Mucosa of descending colon (tissue), 3 donors: ENCODE measurements around the gene FAM234A. TPM values are rescaled to one million over a fixed set of nuclear protein-coding genes. Genes with fewer than 3 reads are reported as not detected.

Source experiments
- ATAC-seq: fragments of 200-7000 bp; cut with Tn5 transposase; one replicate; pipeline ENCODE4 v1.9.1; 2020; ENCODE audit warnings: mild to moderate bottlenecking, moderate library complexity
- DNase-seq, 3 donors: peaks; one replicate each; pipeline ENCODE4 v3.0.0-alpha.2; 2020
- H3K36me3 ChIP-seq: fragments of 200-600 bp; one replicate; pipeline ENCODE4 v1.8.0; 2021; ENCODE audit warnings: low read depth, mild to moderate bottlenecking
- H3K4me1 ChIP-seq: fragments of 200-600 bp; one replicate; pipeline ENCODE4 v1.8.0; 2021; ENCODE audit warnings: low read depth, mild to moderate bottlenecking
- H3K4me3 ChIP-seq: fragments of 200-600 bp; one replicate; pipeline ENCODE4 v1.8.0; 2021; ENCODE audit warnings: mild to moderate bottlenecking
- H3K9me3 ChIP-seq: fragments of 200-600 bp; one replicate; pipeline ENCODE4 v1.8.0; 2021; ENCODE audit warnings: mild to moderate bottlenecking
- CTCF ChIP-seq: fragments of 200-600 bp; IDR thresholded peaks from one replicate; pipeline ENCODE4 v1.8.0; 2022; ENCODE audit warnings: antibody characterized with exemption, mild to moderate bottlenecking
- intact Hi-C, 2 donors: fragments of 100-400 bp; cut with DNase I in 1 of 2; cut with micrococcal nuclease in 1 of 2; formaldehyde crosslinking; loops; one replicate each; pipeline versions ENCODE4 v1.11.0 to v1.11.1; 2022; cut with DNase I, micrococcal nuclease
- total RNA-seq, 3 donors: library from RNA; stranded (reverse); fragmentation: NEBNext Ultra II Directional in 2 of 3; extraction: Animal tissue kit (Norgen Biotek cat#: 25700) in 2 of 3; gene quantifications; one replicate each; pipeline versions ENCODE4 v1.2.1 to v1.2.4, GENCODE V29; 2021 to 2023
- donor health status: DM: no; HTN: no; CAD: no; lungs with moderate emphysema.
- donor health status: DM: no; HTN: no; CAD: no.
- donor health status: DM: no; HTN: yes; CAD: no.

Gene FAM234A
- total RNA-seq, 3 donors from 2014 or later: 87.1 to 129 (median 99.1) TPM

DNA sequence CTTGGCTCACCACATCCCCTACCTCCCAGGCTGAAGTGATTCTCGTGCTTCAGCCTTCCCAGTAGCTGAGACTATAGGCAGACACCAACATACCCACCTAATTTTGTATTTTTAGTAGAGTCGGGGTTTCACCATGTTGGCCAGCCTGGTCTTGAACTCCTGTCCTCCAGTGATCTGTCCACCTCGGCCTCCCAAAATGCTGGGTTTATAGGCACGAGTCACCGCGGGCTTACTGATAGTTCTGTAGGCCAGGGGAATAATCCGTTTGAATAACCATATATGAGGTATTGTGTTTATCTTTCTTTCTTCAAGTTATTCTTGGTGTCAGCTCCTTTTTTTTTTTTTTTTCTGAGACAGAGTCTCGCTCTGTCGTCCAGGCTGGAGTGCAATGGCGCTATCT, 7.7 kb downstream of the FAM234A start:
- Histone ChIP-seq H3K36me3 (no peaks in the 10 kb centered on the region), H3K9me3 (no peaks in the 10 kb centered on the region), H3K4me1 (no peaks in the 10 kb centered on the region), H3K4me3 (no peak overlapping the region)
- intact Hi-C loops: no loop called here
- ATAC-seq (no peak), DNase-seq (peak in 1 of 3 donors; percentile 13)
- TF ChIP-seq CTCF: no peak

DNA sequence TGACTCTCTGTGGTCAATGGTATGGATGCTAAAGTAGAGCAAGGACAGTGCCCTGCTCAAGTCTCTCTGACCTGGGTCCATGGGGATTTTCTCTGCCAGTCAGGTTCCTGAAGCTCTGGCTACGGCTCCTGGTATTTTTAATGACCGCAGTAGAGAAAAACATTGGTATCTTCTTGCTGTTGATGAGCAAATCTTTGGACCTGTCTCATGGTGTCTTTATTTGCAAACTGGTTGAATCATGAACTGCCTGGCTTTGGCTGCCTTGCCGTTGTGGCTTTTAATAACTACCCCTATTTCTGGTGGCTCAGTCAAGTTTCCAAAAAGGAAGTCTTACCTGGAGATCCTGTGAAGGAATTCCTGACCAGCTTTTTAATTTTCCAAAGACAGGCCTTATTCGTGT, 8.7 kb downstream of the FAM234A start:
- no peak for ATAC-seq
- H3K36me3 ChIP-seq: no peaks in the 10 kb centered on the region
- no peak for DNase-seq
- no peaks in the 10 kb centered on the region for H3K4me1 ChIP-seq
- H3K9me3 ChIP-seq: no peaks in the 10 kb centered on the region
- TF ChIP-seq CTCF: no peak
- intact Hi-C loops: no loop called here
- H3K4me3 ChIP-seq: no peak overlapping the region

- no peak for ATAC-seq
- H3K4me3 ChIP-seq: no peak overlapping the region
- no peaks in the 10 kb centered on the region for H3K9me3 ChIP-seq
- H3K4me1 ChIP-seq: peaks cover 2% of the 10 kb centered on the region
- intact Hi-C loops: no loop called here
- DNase-seq: peak in 1 of 3 donors; percentile 26
- no peak for TF ChIP-seq CTCF
- H3K36me3 ChIP-seq: no peaks in the 10 kb centered on the region
Measured at GRCh38 chr16:245105-245504, 10.5 kb downstream of the FAM234A start.

GRCh38 chr16:247027-247426, 12.4 kb downstream of the FAM234A start:
- intact Hi-C loops: no loop called here

DNA sequence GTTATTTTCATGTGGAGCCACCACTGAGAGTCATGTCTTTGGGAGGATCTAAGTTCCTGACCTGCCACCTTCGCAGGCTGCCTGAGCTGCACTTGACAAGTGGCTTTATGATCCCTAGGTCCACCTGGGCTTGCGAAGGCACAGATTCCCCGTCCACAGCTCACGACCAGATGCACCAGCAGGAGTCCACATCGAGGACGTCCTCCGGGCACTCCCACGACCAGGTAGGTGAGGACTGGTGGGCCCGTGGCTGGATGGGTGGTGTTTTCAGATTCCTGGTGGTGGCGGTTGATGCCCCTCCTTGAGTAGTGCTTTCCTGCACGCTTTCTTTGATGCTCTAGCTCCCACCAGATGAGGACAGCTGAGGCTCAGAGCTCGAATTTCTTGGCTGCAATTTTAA, 14.8 kb downstream of the FAM234A start:
- H3K4me1 ChIP-seq: peaks cover 31% of the 10 kb centered on the region
- TF ChIP-seq CTCF: no peak
- no peak overlapping the region for H3K4me3 ChIP-seq
- ATAC-seq (no peak), DNase-seq (peak in 2 of 3 donors; percentile 24 to 45)
- no peaks in the 10 kb centered on the region for H3K36me3 ChIP-seq
- intact Hi-C loops: no loop called here
- H3K9me3 ChIP-seq: no peaks in the 10 kb centered on the region

More at GRCh38 chr16:247027-247426, 12.4 kb downstream of the FAM234A start:
- Histone ChIP-seq H3K4me1 (peaks cover 8% of the 10 kb centered on the region), H3K4me3 (no peak overlapping the region), H3K36me3 (no peaks in the 10 kb centered on the region), H3K9me3 (no peaks in the 10 kb centered on the region)
- DNase-seq: peak in 2 of 3 donors; percentile 9 to 12
- no peak for ATAC-seq
- no peak for TF ChIP-seq CTCF
